Stimulated activated naive CD8-positive, alpha-beta T cell treated with anti-CD3 and anti-CD28 coated beads, Interleukin-15, Interleukin-2, amounts not matched to agents 100 U/mL and 50 U/mL, for 24 hours (primary cell): Measurements from ENCODE around the gene NABP2.
"Not testable (repeated sequence)": the region's sequence is repeated elsewhere in the genome, so short reads cannot be mapped to it uniquely, and the experiment has no call there.

Source experiments
- ATAC-seq: fragments of 150-1000 bp; cut with Tn5 transposase; one replicate; pipeline ENCODE4 v1.10.0; 2021
- DNase-seq: peaks from one replicate; pipeline ENCODE4 v3.0.0; 2021

Gene NABP2

DNA sequence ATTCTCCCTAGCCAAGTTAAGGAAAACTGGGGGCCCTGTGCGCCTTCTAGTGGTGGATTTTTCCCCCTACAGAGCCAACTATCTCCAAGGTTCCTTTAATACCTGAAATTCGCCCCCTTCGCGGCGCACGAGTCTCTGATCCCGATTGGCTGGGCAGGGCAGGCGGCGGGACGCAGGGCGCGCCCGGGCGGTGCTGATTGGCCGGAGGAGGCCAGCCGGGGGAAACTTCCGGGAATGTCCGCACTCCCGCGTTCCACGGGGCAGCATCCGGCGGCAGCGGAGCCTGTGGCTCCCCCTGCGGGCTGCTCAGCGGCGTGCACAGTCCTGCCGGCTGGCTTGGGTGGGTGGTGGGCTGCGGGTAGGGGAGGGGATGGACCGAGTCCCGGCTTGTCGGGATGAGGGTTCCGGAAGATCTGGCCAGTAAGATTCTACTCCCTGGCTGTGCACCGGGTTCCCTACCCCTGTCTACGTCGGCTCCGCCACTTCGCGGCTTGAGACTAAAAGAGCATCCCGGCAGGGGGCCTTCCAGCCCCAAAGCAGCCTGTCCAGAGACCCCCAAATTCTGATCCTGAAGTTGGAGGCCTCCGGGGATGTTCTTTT lies at the start of gene NABP2:
Gene NABP2, plus strand, starts transcription at position 241 of the 600 bp plus-strand sequence. CDS start 515 bp downstream, outside the sequence.
- ATAC-seq (peak; percentile 91), DNase-seq (peak; percentile 97)

DNA sequence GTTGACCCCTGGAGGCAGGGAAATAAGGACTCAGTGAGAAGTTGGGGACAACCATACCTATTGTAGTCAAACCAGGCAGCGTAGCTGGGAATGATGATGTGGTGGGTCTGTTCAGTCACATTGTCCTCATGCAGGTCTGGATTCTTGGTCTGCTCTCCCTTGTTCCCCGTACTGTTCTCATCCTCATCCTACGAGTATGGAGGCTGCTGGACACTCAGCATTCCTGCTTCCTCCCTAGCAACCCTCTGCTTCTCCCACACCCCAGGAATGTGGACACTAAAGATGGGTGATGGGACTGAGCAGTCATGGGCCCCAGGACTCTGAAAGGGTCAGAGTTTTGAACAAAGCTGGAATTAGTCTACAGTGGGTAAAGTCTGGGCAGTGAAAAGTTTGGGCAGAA lies 45.8 kb upstream of the NABP2 start:
- DNase-seq (no peak), ATAC-seq (no peak)

DNA sequence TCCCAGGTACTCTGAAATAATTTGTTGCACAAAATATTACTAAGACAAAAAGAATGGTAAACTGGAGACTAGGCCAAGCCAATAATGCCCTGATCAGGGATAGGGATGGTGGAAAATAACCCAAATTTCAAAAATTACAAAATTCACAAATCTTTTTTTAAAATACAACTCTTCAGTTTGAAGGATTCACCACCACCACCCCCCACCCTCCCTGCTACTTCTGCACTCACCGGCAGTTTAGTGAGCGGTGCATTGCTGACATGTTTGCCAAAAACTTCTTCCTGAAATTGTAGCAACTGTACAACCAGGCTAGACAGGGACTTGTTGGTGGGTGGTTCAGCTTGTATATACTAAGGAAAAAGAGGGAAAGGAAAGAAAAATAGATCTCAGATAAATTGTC lies 37.2 kb upstream of the NABP2 start:
- no peak for DNase-seq
- ATAC-seq: no peak

DNA sequence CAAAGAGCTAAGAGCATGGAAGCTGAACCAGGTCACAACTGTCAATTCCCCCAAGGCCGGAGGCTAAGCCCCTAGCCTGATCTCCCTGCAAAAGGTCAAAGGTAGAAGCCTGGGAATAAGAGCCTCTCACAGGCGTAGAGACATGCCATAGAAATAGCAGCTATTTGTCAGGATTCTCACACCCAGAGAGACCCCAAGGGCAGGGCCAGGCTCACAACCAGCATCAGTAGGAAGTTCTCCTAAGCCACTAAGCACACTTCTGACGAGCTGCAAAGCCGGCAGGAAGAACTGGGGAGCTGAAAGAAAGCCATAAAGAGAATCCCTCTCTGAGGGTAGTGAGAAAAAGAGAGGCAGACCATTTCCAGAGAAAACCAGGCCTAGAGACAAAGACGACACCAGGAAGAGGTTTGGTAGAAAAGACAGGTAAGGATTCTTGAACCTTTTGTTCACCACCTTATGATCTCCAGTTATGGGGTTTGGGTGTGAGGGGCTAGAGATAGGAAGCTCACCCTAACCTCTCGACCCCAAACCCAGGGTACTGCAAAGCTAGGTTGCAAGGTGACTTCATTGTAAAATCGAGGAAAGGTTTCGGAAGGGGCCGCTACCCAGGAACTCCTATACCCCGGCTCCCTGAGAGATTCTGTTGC lies 35.9 kb upstream of the NABP2 start:
- ATAC-seq: no peak

DNA sequence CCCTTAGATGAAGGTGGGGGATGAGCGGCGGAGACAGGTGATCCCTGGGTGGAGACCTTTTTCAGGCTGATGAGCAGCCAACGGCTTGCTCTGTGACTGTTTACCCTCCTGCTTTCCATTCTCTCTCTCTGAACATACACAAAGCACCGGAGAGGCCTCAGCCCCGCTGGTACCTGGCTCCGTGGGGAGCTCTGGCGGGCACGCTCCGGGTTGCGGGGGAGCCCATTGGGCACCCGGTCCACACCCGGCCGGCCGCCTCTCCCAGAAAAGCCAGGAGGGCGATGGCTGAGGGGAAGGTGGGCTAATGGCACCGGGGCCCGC lies 35.4 kb upstream of the NABP2 start:
- ATAC-seq (no peak), DNase-seq (no peak)

More for the DNA sequence above, 35.9 kb upstream of the NABP2 start:
- DNase-seq: no peak

DNA sequence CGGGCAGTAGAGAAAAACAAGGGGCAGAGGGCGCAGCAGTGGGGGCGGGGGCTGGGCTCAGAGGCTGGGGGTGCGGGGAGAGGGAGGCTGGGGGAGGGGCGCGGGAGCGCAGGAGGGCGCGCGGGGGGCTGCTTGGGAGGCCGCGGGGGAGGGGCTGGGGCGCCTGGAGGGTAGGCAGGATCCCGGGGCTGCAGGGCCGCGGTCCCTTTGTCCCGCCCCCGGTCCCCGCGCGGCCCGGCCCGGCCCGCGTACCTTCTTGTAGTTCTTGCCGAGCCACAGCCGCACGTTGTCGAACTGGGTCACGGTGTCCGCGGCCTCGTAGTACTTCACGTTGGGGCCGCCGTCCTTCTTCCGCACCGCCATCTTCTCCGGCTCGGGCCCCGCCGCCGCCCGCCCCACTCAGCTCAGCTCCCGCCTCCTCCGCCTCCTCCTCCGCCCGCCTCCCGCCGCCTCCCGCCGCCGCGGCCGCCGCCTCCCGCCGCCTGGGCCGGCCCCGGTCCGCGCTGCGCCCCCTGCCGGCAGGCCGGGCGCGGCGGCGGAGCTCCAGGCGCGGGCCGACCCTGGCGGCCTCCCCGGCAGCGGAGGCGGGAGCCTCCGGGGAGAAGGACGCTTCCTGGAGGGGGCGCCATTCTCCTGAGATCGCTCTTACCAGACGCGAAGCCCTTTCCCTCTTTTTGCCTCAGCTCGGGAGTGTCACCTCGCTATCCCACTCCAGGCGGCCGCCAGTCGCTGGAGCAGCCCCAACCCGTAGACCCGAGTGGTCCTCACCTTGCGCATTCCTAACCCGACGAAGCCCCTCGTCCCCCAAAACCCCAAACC lies 34.8 kb upstream of the NABP2 start, which contains the start of gene SMARCC2:
Gene SMARCC2, minus strand, starts transcription at position 385 of the 819 bp plus-strand sequence. Its CDS starts 22 bp downstream, at position 363.
- DNase-seq (peak; percentile 92), ATAC-seq (peak; percentile 90)

DNA sequence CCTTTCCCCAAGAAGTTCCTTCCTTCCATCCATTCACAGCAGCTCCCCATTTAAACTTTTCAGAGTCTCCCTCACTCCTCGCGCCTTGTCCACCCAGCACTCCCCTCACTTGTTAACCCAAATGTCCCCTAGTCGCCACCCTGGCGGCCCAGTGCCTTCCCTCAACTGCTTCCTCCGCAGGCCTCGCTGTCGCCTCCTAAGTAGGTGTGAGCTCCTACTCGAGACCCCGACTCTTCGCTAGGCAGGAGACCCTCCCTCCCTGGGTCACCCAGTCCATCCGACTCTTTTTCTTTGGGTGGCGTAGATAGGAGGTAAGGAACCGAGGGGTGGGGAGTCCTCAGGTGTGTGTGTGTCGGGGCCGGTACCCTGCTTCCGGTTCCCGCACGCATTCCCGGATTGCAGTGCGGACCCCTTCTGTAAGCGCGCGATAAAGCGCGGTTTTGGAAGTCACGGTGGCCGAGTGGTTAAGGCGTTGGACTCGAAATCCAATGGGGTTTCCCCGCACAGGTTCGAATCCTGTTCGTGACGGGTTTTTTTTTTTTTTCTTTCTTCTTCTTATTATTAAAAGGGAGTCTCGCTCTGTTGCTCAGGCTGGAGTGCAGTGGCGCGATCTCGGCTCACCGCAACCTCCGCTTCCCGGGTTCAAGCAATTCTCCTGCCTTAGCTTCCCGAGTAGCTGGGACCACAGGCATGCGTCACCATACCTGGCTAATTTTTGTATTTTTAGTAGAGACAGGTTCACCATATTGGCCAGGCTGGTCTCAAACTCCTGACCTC lies 34.0 kb upstream of the NABP2 start:
- DNase-seq (peak; percentile 90), ATAC-seq (peak; percentile 62)

DNA sequence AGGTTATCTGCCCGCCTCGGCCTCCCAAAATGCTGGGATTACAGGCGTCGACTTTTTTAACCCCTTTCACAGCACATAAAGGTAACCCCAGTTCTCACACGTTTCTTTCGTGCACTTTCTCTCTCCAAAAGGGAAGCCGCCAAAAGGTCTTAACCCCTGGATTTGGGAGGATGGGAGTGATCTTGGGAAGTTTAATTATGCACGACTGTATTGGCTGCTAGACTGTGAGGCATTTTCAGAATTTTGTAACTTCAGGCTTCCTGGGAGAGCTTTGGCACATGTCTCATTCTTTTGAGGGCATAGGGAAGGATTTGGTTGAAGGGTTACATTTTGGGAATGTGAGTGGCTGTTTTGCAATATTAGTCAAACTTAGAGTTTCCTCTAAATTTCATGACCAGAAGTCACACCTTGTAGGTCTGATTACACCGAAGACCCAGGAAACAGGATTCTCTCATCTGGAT lies 33.4 kb upstream of the NABP2 start:
- ATAC-seq: no peak

DNA sequence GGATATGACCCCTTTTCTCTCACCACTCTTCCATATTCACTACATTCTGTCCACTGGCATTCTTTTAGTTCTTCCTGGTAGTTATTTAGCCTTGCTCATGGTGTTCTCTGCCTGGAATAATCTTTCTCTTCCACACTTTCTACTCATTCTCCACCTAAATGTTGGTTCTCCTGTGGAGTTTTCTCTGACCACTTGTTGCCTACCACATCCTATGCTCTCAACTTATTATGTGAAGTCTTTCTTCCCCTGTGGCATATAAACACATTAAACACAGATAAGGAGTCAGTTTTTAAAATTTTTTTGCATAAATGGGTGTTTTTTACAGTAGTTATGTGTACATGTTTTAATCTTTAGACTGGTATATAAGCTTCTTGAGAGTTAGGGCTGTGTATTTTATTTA lies 31.6 kb upstream of the NABP2 start:
- ATAC-seq (no peak), DNase-seq (no peak)

More for the DNA sequence above, 33.4 kb upstream of the NABP2 start:
- no peak for DNase-seq

DNA sequence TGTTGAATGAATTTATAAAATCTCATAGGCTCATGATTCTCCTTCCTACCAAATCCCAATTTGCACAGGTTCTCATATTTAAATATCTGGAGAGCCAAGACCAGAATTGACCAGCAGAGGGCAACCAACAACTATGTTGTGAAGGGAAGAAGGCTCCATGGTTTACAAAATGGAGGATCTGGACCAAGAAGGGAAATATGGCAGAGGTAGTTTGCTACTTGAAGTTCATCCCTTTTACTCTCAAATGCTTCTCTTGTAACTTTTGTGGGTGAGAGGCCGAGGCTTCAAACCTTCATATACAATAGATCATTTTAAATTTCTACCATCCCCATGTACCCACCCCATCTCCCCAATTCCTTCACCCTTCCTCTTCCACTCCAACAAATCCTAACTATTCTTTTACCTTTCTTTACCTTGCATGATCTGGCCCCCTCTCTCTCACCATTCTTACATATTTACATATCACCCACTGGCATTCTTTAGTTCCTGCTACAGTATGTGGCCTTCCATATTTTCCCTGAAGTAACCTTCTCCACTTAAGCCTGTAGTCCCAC lies 31.0 kb upstream of the NABP2 start:
- ATAC-seq (no peak), DNase-seq (peak; percentile 83)

DNA sequence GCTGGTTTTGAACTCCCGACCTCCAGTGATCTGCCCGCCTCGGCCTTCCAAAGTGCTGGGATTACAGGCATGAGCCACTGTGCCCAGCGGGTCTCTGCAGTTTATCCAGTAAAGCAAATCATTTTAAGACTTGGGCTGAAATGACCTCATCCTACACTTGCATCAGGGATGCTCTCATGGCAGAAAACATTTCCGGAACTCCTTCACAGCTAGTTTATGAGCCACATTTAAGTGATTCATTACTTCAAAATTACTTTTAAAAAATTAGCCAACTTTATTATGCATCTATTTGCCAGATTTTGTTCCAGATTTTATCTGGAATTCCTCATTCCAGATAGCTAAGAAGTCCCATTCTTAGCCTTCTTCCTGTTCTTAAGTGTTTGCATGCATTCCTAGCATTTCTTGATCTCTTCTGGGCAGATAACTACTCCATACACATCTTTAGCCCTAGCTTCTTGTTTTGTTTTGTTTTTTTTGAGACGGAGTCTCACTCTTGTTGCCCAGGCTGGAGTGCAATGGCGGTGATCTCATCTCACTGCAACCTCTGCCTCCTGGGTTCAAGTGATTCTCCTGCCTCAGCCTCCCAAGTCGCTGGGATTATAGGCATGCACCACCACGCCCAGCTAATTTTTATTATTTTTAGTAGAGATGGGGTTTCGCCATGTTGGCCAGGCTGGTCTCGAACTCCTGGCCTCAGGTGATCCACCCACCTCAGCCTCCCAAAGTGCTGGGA lies 27.2 kb upstream of the NABP2 start:
- not testable (repeated sequence) for DNase-seq, ATAC-seq

DNA sequence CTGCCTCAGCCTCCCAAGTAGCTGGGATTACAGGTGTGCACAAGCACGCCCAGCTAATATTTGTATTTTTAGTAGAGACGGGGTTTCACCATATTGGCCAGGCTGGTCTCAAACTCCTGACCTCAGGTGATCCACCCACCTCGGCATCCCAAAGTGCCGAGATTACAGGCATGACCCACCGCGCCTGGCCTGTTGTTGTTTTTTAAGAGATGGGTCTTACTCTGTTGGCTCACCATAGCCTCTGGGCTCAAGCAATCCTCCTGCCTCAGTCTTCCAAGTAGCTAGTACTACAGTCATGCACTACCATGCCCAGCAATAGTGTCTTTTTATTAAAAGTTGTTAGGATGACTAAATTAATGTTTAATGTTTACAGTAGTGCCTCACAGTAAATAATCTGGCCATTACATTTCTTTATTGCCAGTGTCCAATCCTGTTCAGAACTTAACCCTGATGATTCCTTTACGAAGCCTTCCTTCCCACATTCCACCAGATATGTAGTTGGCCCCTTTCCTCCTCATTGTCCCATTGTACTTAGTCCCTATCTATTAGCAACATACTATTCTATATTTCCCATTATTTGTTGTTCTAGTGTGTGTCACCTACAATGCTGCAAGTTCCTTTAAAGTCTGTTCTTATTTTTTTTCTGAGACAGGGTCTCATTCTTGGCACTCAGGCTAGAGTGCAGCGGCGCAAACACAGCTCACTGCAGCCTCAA lies 26.1 kb upstream of the NABP2 start:
- DNase-seq (no peak), ATAC-seq (no peak)

DNA sequence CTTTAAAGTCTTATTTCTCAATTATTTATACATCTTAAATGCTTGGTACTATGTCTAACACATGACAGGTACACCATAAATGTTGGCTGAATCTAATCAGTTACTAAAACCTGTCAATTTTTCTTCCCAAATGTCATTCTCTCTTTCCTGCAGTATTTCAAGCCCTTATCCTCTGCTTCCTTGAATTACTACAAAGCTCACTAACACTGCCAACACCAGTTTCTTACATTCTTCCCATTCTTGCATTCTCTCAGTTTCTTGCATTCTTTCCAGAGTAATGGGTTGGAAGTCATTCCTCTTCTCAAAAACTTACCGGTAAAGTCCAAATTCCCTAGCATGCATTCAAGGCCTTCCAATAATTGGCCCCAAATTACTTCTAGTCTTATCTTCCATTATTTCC lies 25.3 kb upstream of the NABP2 start:
- ATAC-seq: no peak
- no peak for DNase-seq

DNA sequence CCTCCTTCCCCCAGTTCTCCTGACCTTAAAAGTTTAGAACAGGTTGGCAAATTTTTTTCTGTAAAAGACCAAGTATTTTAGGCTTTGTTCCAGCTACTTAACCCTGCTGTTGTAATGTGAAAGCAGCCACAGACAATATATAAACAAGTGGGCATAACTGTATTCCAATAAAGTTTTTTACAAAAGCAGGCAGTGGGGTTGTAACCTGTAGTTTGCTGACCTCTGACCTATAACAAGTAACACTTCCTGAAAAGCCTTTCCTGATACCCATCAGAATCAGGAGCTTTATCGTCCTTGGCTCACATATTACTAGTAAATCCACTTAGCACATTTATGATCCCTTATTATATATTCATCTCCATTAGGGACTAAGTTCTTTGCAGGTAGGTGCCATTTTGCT lies 21.8 kb upstream of the NABP2 start:
- no peak for ATAC-seq
- DNase-seq: no peak

DNA sequence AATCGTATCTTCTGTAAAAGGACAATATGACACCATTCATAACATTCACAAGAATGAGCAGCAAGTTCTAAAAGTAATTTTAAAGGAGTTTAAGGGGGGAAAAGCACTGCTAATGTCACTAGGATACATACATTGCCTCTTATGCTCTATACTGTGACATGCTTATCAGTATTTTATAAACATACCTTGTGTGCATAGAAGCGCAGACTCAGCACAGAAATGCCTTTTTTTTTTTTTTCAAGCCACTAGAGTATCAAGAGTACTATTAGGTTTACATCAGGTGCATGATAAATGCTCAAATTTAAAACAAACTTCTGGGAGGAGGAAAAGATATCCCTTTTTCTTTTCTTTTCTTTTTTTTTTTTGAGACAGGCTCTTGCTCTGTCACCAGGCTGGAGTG lies 21.3 kb upstream of the NABP2 start:
- ATAC-seq (no peak), DNase-seq (no peak)

DNA sequence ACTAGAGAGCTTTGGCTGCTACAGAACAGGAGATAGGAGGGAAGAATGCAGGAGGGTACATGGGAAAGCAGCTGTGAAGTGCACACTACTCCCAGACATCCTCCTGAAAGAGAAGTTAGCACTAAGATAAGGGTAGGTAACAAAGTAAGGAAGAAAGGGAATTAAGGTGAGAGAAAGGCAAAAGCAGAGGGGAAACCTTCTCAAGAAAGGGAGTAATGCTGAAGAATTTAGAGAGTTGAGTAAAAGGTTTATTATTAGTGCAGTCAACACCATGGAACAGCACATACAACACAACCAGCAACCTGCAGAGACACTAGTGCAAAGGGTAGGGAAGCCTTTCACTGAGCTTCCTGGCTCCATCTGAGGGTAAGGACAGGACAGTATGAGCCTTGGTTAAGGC lies 19.9 kb upstream of the NABP2 start:
- DNase-seq: no peak

DNA sequence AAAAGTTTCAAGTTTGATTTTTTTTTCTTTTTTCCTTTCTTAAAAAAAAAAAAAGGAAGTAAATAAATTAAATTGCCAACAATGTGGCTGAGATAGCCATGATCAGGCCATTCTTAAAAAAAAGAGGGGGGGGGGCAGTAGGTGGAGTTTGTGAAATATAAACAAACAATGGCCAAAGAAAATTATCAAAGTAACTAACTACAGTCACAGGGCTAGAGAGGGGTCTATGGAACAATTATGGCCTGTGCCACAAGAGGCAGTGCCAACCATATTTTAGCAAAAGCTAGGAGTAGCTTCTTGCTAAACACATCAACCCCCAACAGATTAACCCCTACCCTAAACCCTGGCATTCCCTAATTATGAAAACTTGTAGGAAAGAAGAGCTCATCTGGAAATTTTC lies 18.7 kb upstream of the NABP2 start:
- DNase-seq (no peak), ATAC-seq (no peak)

More for the DNA sequence above, 19.9 kb upstream of the NABP2 start:
- ATAC-seq: no peak

DNA sequence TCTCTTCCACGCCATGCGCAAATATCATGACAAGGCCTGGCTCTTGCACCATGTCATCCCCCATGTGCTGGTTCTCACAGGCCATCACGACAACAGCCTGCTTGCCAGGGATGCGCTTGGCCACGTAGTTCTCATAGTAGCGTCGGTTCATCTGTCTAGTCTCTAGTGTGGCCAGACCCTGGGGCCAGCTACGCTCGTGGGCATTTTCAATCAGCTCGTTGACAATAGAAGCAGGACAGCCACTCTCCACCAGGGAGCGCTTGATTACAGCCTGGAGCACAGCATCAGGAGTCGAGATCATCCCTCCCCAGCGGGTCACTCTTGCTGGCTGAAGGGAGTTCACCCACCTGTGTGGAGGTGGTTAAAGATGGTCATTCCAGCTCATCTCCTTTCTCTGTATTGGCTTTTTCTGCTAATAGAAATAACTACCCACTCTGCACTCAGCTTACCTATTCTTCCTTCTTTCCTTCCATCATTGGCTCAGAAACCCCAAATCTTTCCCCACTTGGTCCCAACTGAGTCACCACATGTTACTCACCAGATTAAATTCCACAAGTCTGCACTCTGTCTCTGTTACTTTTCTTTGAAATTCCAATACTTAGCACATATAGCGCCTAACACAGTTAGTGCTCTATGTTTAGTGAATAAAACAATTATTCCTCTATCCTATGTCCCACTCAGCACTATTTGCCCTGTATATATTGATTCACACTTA lies 17.5 kb upstream of the NABP2 start:
- ATAC-seq (peak; percentile 70), DNase-seq (peak; percentile 50)

DNA sequence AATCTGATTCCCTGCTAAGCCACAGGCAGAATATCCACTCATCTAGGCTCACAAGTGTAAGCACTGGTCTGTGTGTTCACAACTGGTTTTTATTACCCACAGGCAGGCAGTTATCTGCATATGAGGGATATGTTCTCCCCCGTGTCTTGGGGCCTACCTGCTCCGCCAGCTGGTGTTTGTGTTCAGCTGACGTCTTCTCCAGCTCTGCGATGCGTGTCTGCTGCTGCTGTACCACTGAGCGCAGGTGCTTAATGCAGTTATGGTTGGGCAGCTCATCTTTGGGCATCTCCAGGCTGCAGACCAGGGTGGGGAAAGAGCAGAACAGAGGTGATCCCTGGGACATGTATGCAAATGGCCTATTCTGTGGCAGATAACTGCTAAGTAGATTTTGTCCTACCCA lies 16.1 kb upstream of the NABP2 start:
- ATAC-seq (no peak), DNase-seq (no peak)

DNA sequence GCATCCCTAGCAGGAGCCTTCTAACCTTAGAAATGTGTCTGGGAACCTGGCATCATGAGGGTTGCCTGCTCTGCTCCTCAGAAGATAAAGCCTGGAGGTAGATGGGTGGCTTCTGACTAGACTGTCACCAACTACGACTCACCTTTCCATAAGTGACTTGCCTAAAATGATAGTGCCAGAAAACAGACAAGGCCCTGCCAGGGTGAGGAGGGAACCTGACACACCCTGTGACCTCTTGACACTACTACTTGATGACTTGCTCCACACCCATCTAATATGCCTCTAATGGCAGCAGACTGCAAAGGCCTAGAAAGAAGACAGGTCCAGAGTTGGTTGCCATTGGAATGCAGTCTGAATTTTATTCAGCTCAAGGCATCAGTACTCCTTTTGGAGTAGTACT lies 11.8 kb upstream of the NABP2 start:
- peak; percentile 81 for ATAC-seq
- DNase-seq: no peak
